Common myeloid progenitor, CD34-positive (primary cell): ENCODE data around the gene OPHN1.

ENCODE experiments used
- CTCF ChIA-PET: fragments of 350-600 bp; sonication (Branson Sonifier 250); formaldehyde crosslinking; loops from one replicate; lab custom pipeline; 2021; ENCODE audit warnings: antibody characterized with exemption; lab: Charles Lee
- POLR2A ChIA-PET: fragments of 350-600 bp; sonication (Branson Sonifier 250); formaldehyde crosslinking; loops from one replicate; lab custom pipeline; 2021; ENCODE audit warnings: antibody characterized with exemption; lab: Charles Lee
- DNase-seq, 3 donors: peaks; one replicate each; pipeline versions ENCODE4 v3.0.0 to v3.0.0-alpha.2; 2013
- H3K27ac ChIP-seq, 2 experiments: 1 replicate in 1 of 2; 2 replicates in 1 of 2; pipeline ENCODE4 v1.7.0; 2013; ENCODE audit warnings: inconsistent platforms in 2 of 2, low read length in 2 of 2, mild to moderate bottlenecking in 2 of 2, low read depth in 1 of 2, moderate library complexity in 1 of 2; ENCODE audit not compliant: severe bottlenecking in 2 of 2, insufficient read depth in 1 of 2, poor library complexity in 1 of 2
- H3K27me3 ChIP-seq, 5 experiments: replicated peaks in 2 of 5; 1 replicate in 3 of 5; 2 replicates in 2 of 5; pipeline versions ENCODE4 v1.6.1 to v1.7.0; 2013; ENCODE audit warnings: low read length in 4 of 5, mild to moderate bottlenecking in 2 of 5, moderate library complexity in 2 of 5, inconsistent platforms in 1 of 5; ENCODE audit not compliant: insufficient read depth in 5 of 5, control insufficient read depth in 4 of 5
- H3K36me3 ChIP-seq, 4 experiments: 1 replicate in 2 of 4; 2 replicates in 2 of 4; pipeline versions ENCODE4 v1.6.1 to v1.7.0; 2013; ENCODE audit warnings: low read length in 3 of 4, control low read depth in 1 of 4, mild to moderate bottlenecking in 1 of 4; ENCODE audit not compliant: control insufficient read depth in 4 of 4, insufficient read depth in 4 of 4
- H3K4me1 ChIP-seq, 4 experiments: 1 replicate in 3 of 4; 2 replicates in 1 of 4; pipeline versions ENCODE4 v1.6.1 to v1.7.1; 2013; ENCODE audit warnings: low read length in 3 of 4, mild to moderate bottlenecking in 3 of 4, control low read depth in 1 of 4, inconsistent platforms in 1 of 4, moderate library complexity in 1 of 4; ENCODE audit not compliant: control insufficient read depth in 4 of 4, insufficient read depth in 4 of 4; ENCODE audit errors: control extremely low read depth in 1 of 4
- H3K4me3 ChIP-seq, 7 experiments: 1 replicate in 4 of 7; 2 replicates in 3 of 7; pipeline versions ENCODE4 v1.5.1 to v1.7.0; 2013; ENCODE audit warnings: mild to moderate bottlenecking in 7 of 7, low read length in 6 of 7, moderate library complexity in 6 of 7, inconsistent platforms in 2 of 7, low read depth in 2 of 7, control low read depth in 1 of 7; ENCODE audit not compliant: insufficient read depth in 4 of 7, control insufficient read depth in 1 of 7; ENCODE audit errors: extremely low read depth in 1 of 7
- H3K9me3 ChIP-seq, 5 experiments: 1 replicate in 4 of 5; 2 replicates in 1 of 5; pipeline versions ENCODE4 v1.6.1 to v1.7.1; 2013; ENCODE audit warnings: low read length in 4 of 5, mild to moderate bottlenecking in 2 of 5, inconsistent platforms in 1 of 5, low read depth in 1 of 5, moderate library complexity in 1 of 5; ENCODE audit not compliant: control insufficient read depth in 4 of 5, insufficient read depth in 2 of 5; ENCODE audit errors: control extremely low read depth in 1 of 5
- WGBS: methylation state at CpG from one replicate; pipeline ENCODE4 v1.1.5; 2013; ENCODE audit not compliant: insufficient coverage; 5-methylcytosine and 5-hydroxymethylcytosine counted together

OPHN1 gene

DNA sequence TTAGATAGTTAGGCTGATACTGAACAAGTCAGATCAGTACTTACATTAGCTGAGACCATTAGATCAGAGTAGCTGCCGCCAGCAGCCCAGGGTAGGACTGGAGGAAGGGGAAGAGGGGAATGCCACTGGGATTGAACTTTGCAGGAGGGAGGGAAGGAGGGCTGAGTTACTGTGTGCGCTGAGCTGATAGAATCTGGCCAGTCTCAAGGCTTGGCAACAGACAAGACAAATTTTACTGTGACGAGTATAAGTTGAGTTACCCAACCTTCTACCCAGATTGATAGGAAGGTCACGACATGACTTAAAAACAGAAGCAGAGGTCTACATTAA is 372.1 kb downstream of the OPHN1 start:
- peaks cover 0 to 18% (median 8%) of the 10 kb centered on the region in 4 experiments for H3K4me1 ChIP-seq
- WGBS, result 82% methylated on average over 4 of the region's 4 CpGs
- no peaks in the 10 kb centered on the region for H3K27me3 ChIP-seq
- H3K36me3 ChIP-seq, result no peaks in the 10 kb centered on the region
- ChIA-PET CTCF (no interaction called here), POLR2A (no interaction called here)
- DNase-seq, result no peak
- H3K4me3 ChIP-seq, result no peak overlapping the region
- no peaks in the 10 kb centered on the region for H3K9me3 ChIP-seq
- no peak overlapping the region for H3K27ac ChIP-seq

DNA sequence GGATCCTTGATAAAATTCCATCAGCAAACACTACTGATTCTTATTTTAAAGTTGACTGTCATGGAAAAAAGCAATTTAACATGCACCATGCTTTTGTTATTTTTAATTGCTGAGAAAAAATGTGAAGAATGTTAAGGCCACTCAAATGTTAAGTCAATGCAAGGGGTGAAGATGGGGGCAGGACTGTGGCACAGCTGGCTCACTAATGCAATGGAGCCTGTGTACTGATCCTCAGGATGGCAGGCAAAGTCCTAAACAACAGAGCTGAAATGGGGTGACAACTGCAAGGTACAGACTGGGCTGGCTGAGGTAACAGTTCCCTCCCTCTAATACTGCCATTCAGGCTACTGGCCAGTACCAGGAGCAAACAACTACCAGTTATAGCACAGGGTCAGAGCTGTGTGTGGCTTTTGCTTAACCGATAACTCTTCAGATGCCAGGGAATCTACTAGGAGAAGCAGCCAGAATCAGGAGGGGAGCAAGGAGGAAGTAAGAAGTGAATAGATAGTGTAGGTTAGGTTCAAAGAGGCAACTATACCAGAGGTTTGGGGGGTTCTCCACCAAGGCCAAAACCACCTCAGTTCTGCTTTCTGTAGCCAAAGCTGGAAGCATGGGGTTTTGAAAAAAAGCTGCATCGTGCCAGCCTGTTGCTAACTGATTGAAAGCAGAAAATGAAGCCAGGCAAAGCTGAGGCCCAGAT is 372.6 kb downstream of the OPHN1 start:
- Histone ChIP-seq H3K36me3 (no peaks in the 10 kb centered on the region), H3K4me3 (no peak overlapping the region), H3K4me1 (peaks cover 0 to 18% (median 8%) of the 10 kb centered on the region in 4 experiments), H3K9me3 (no peaks in the 10 kb centered on the region), H3K27me3 (no peaks in the 10 kb centered on the region), H3K27ac (no peak overlapping the region)
- ChIA-PET CTCF (no interaction called here), POLR2A (no interaction called here)
- peak; percentile 13 to 82 (median 76) for DNase-seq
- 31% methylated on average over 2 of the region's 2 CpGs for WGBS

GRCh38 chrX:68059469-68059868 is 373.8 kb downstream of the OPHN1 start:
- no peak overlapping the region for H3K4me3 ChIP-seq
- no CpG with 5 or more reads among the region's 1 CpG for WGBS
- CTCF ChIA-PET, result no interaction called here
- H3K9me3 ChIP-seq, result no peaks in the 10 kb centered on the region
- H3K27ac ChIP-seq, result no peak overlapping the region
- H3K27me3 ChIP-seq, result no peaks in the 10 kb centered on the region
- DNase-seq, result no peak
- H3K36me3 ChIP-seq, result no peaks in the 10 kb centered on the region
- POLR2A ChIA-PET, result no interaction called here
- H3K4me1 ChIP-seq, result peaks cover 0 to 15% (median 8%) of the 10 kb centered on the region in 4 experiments

DNA sequence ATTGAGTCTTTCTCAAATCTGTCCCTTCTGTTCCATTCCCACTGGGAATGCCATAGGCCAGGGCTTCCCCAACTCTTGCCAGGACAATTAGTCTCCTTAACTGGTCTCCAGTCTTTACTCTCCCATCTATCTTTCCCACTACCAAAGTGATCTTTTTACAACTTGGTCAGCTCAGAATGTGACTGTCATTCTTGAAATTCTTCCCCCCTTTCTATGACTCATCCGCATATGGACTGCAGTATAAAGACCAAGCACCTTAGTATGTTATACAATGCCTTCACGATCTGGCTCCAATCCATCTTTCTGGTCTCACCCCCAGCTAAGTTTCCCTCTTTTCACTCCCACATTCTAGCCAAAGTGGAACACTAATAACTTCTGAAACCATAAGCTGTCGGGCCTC is 383.8 kb downstream of the OPHN1 start:
- ChIA-PET POLR2A (no interaction called here), CTCF (no interaction called here)
- DNase-seq, result no peak
- H3K27ac ChIP-seq, result no peak overlapping the region
- no peaks in the 10 kb centered on the region for H3K36me3 ChIP-seq
- H3K4me3 ChIP-seq, result no peak overlapping the region
- no peaks in the 10 kb centered on the region for H3K9me3 ChIP-seq
- no peaks in the 10 kb centered on the region for H3K27me3 ChIP-seq
- peaks cover 0 to 4% (median 0%) of the 10 kb centered on the region in 4 experiments for H3K4me1 ChIP-seq
- 92% methylated on average over 2 of the region's 3 CpGs for WGBS

DNA sequence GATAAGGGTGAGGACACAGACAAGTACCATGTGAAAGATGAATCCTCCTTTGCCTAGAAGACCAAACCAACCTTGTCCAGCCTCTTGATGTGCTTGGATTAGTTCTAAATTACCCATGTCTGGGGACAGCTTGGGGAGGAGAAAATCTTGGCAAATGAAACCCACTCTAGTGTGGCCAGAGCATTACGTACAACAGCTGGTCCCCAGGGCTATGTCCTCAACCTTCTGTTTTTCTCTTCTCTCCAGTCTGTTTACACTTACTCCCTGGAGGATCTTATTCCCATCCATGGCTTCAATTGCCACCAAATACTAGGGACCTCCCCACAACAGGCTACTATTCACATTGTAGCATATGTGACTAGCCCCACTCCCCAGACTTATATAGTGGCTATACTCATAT is 384.5 kb downstream of the OPHN1 start:
- POLR2A ChIA-PET, result no interaction called here
- Histone ChIP-seq H3K36me3 (no peaks in the 10 kb centered on the region), H3K9me3 (no peaks in the 10 kb centered on the region), H3K27ac (no peak overlapping the region), H3K4me3 (no peak overlapping the region), H3K27me3 (no peaks in the 10 kb centered on the region), H3K4me1 (peaks cover 0 to 4% (median 0%) of the 10 kb centered on the region in 4 experiments)
- WGBS, result 100% methylated on average over 1 of the region's 1 CpG
- CTCF ChIA-PET, result interaction anchor here (0.6 kb wide), 1 partner anchor 15 kb away, joined by 3 read pairs; no protein-coding TSS in a partner anchor
- no peak for DNase-seq

DNA sequence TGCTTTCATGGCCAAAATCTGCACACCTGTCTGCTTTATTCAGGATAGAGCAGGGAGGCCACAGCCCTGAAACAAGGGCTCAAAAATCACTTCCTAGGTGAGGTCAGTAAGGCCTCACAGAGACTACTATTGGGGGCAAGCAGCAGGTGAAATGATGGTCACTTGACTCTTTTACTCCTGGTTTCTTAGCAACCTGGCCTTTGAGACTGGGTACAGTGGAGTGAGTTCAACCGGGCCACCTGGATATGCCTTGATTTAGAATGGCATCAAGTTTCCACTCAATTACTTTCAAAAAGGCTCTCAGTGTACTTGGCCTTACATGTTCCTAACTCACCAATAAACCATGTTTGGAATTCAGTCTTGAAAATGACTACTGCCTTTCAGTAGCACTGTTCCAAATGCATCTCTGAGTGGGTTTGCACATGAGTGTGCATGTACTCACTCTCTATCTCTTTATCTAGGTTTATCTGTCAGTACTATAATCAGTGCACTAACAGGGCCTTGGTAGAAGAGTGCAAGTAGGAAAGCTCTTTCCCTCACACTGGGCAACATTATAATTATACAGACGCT is 388.2 kb downstream of the OPHN1 start:
- CTCF ChIA-PET, result no interaction called here
- no peak overlapping the region for H3K27ac ChIP-seq
- H3K27me3 ChIP-seq, result no peaks in the 10 kb centered on the region
- H3K36me3 ChIP-seq, result no peaks in the 10 kb centered on the region
- no peak for DNase-seq
- peaks cover 0 to 4% (median 0%) of the 10 kb centered on the region in 4 experiments for H3K4me1 ChIP-seq
- POLR2A ChIA-PET, result no interaction called here
- no peaks in the 10 kb centered on the region for H3K9me3 ChIP-seq
- 100% methylated on average over 1 of the region's 2 CpGs for WGBS
- no peak overlapping the region for H3K4me3 ChIP-seq

GRCh38 chrX:68043713-68044438 is 389.4 kb downstream of the OPHN1 start:
- H3K27me3 ChIP-seq, result no peaks in the 10 kb centered on the region
- H3K9me3 ChIP-seq, result peaks cover 0 to 1% (median 0%) of the 10 kb centered on the region in 5 experiments
- POLR2A ChIA-PET, result no interaction called here
- CTCF ChIA-PET, result no interaction called here
- H3K4me3 ChIP-seq, result no peak overlapping the region
- H3K4me1 ChIP-seq, result peaks cover 0 to 4% (median 0%) of the 10 kb centered on the region in 4 experiments
- DNase-seq, result no peak
- H3K36me3 ChIP-seq, result no peaks in the 10 kb centered on the region
- H3K27ac ChIP-seq, result no peak overlapping the region
- 78% methylated on average over 1 of the region's 1 CpG for WGBS
